ENCODE measurements around the gene PAX7. TPM values are rescaled to one million over a fixed set of nuclear protein-coding genes. Genes with fewer than 3 reads are reported as not detected.

PAX7 gene
- total RNA-seq, 4 donors from 2014 or later: not detected

GRCh38 chr1:18735224-18735997 lies 104.8 kb downstream of the PAX7 start:
- no peak overlapping the region for H3K27ac ChIP-seq (replicated peaks in 1 of 4)
- peaks cover 0 to 98% (median 6%) of the 10 kb centered on the region in 4 donors for H3K27me3 ChIP-seq
- H3K4me3 ChIP-seq: no peak overlapping the region
- no peaks in the 10 kb centered on the region for H3K36me3 ChIP-seq
- no peak for DNase-seq (ENCODE audit: extremely low spot score)
- no peaks in the 10 kb centered on the region for H3K4me1 ChIP-seq
- TF ChIP-seq CTCF (IDR thresholded peaks at IDR 0.05) (no peak), POLR2A (IDR thresholded peaks at IDR 0.05; ENCODE audit: low read depth) (no peak), EP300 (IDR thresholded peaks at IDR 0.05) (no peak), POLR2AphosphoS5 (IDR thresholded peaks at IDR 0.05) (no peak)
- intact Hi-C loops (cut with DNase I): no loop called here
- WGBS: 78% methylated on average over 10 of the region's 22 CpGs
- no peaks in the 10 kb centered on the region for H3K9me3 ChIP-seq

GRCh38 chr1:18736958-18737357 lies 106.3 kb downstream of the PAX7 start:
- Histone ChIP-seq H3K4me1 (no peaks in the 10 kb centered on the region), H3K27me3 (peaks cover 0 to 96% (median 6%) of the 10 kb centered on the region in 4 donors), H3K4me3 (no peak overlapping the region), H3K36me3 (no peaks in the 10 kb centered on the region), H3K27ac (replicated peaks in 1 of 4) (no peak overlapping the region), H3K9me3 (no peaks in the 10 kb centered on the region)
- WGBS: 70% methylated on average over 6 of the region's 6 CpGs
- DNase-seq (ENCODE audit: extremely low spot score): no peak
- no peak for TF ChIP-seq CTCF (IDR thresholded peaks at IDR 0.05)
- no peak for TF ChIP-seq EP300 (IDR thresholded peaks at IDR 0.05)
- no peak for TF ChIP-seq POLR2AphosphoS5 (IDR thresholded peaks at IDR 0.05)
- TF ChIP-seq POLR2A (IDR thresholded peaks at IDR 0.05; ENCODE audit: low read depth): no peak
- intact Hi-C loops (cut with DNase I): no loop called here

GRCh38 chr1:18738126-18738525 lies 107.5 kb downstream of the PAX7 start:
- Histone ChIP-seq H3K4me1 (no peaks in the 10 kb centered on the region), H3K36me3 (no peaks in the 10 kb centered on the region), H3K4me3 (no peak overlapping the region), H3K27ac (replicated peaks in 1 of 4) (no peak overlapping the region), H3K27me3 (peaks cover 0 to 94% (median 4%) of the 10 kb centered on the region in 4 donors), H3K9me3 (no peaks in the 10 kb centered on the region)
- DNase-seq (ENCODE audit: extremely low spot score): no peak
- TF ChIP-seq CTCF (IDR thresholded peaks at IDR 0.05) (no peak), POLR2AphosphoS5 (IDR thresholded peaks at IDR 0.05) (no peak), POLR2A (IDR thresholded peaks at IDR 0.05; ENCODE audit: low read depth) (no peak)
- 42% methylated on average over 10 of the region's 11 CpGs for WGBS
- intact Hi-C loops (cut with DNase I): no loop called here

- Histone ChIP-seq H3K4me3 (no peak overlapping the region), H3K9me3 (no peaks in the 10 kb centered on the region), H3K4me1 (no peaks in the 10 kb centered on the region), H3K27ac (replicated peaks in 1 of 4) (no peak overlapping the region), H3K27me3 (peaks cover 0 to 93% (median 4%) of the 10 kb centered on the region in 4 donors), H3K36me3 (no peaks in the 10 kb centered on the region)
- TF ChIP-seq POLR2A (IDR thresholded peaks at IDR 0.05; ENCODE audit: low read depth) (no peak), CTCF (IDR thresholded peaks at IDR 0.05) (no peak), POLR2AphosphoS5 (IDR thresholded peaks at IDR 0.05) (no peak), EP300 (IDR thresholded peaks at IDR 0.05) (no peak)
- intact Hi-C loops (cut with DNase I): no loop called here
- no peak for DNase-seq (ENCODE audit: extremely low spot score)
- WGBS: 81% methylated on average over 3 of the region's 3 CpGs
These were observed 108.0 kb downstream of the PAX7 start for GRCh38 chr1:18738617-18739016.
